Stimulated activated CD8-positive, alpha-beta memory T cell treated with anti-CD3 and anti-CD28 coated beads, Interleukin-2, amount 100 ng/mL, for 1 hour (primary cell): ENCODE data around the gene TMEM61.
A peak's percentile ranks its signal among the peaks of the same experiment; 100 is the strongest.
"Not testable (repeated sequence)": the region's sequence is repeated elsewhere in the genome, so short reads cannot be mapped to it uniquely, and the experiment has no call there.

ENCODE experiments used
- DNase-seq, 2 donors: peaks; one replicate each; pipeline ENCODE4 v3.0.0-alpha.2; 2020; ENCODE audit warnings: low read depth in 2 of 2

The TMEM61 gene

DNA sequence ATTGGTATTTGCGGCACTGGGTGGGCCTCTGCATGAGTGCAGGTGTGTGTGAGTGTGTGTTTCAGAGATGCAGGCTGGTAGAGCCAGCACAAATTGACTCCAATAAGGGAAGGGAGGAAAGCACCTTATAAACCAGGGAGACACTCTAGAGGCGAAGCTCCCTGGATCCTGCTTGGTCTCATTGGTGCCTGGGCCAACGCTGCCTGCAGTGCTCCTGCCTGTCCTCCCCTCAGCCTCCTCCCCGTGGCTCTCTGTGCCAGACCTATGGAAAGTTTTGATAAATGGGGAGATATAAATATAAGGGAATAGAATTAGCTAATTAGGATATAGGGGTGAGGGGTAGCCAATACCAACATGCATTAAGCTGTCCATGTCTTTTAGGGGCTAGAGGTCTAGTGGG, 20.9 kb downstream of the TMEM61 start:
- no peak for DNase-seq

DNA sequence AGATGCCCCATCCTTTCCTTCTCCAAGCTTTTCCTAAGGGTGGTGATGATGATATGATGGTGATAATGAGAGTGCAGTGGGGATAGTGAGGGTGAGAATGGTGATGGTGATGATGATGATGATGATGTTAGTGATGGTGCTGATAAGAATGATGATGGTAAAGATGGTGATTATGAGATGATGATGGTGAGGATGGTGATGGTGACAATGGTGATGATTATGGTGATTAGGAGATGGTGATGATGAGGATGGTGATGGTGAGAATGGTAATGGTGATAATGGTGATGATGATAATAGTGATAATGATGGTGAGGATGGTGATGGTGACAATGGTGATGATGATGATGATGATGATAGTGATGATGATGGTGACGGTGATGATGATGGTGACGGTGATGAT, 22.3 kb downstream of the TMEM61 start:
- DNase-seq = no peak

DNA sequence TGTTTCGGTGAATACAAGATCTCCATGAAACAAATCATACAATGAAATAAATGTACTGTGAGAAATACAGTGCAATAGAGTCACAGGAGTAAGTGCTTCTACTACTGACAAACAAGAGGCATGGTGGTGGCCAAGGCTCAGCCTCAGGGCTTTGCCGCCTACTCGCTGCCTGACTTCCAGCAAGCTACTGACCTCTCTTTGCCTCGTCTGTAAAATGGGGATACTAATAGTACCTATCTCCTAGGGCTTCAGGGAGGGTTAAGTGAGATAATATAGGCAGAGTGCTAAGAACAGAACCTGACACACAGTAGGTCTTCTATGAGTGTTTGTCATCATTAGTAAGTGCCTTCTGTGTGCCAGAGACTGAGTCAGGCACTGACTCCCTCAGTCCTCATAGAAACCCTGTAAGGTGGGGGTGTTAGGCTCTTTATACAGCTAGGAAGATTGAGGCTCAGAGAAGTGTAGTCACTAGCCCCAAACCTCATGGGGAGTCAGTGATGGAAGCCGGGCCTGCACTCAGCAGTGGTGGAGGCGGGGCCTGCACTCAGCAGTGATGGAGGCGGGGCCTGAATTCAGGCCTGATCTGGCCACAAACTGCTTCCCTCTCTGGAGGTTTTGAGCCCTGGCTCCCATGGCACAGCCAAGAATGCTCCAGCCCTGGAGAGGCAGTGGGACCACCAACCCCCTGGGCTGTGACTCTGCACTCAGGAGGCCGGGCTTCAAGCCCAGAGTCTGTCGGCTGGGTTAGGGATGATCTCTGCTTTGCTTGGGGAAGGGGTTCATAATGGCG, 25.1 kb downstream of the TMEM61 start:
- DNase-seq = no peak

DNA sequence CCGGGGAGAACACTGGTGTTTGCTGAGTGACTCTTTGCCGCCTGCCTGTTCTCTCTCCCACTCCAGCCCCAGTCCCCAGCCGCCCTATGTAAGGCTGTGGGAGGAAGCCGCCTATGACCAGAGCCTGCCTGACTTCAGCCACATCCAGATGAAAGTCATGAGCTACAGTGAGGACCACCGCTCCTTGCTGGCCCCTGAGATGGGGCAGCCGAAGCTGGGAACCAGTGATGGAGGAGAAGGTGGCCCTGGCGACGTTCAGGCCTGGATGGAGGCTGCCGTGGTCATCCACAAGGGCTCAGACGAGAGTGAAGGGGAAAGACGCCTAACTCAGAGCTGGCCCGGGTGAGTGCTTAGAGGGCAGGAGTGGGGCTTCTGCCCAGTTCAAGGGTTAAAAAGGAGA, 26.5 kb downstream of the TMEM61 start:
- DNase-seq = no peak

DNA sequence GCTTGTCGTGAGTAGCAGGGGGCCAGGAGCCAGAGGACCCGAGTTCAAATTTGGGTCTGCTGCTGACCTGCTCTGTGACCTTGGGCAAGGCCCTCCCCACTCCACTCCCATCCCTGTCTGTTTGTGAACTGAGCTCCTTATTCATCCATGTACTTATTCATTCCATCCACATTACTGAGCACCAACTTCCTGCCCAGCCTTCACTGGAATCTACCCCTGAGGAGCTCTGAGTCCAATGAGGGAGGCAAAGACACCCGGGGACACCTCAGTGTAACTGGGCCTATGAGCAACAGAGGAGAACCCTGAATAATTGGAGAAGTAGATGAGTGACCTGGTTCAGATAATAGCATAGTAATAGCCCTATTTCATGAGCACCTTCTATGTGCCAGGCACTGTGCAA, 27.2 kb downstream of the TMEM61 start:
- DNase-seq = no peak

DNA sequence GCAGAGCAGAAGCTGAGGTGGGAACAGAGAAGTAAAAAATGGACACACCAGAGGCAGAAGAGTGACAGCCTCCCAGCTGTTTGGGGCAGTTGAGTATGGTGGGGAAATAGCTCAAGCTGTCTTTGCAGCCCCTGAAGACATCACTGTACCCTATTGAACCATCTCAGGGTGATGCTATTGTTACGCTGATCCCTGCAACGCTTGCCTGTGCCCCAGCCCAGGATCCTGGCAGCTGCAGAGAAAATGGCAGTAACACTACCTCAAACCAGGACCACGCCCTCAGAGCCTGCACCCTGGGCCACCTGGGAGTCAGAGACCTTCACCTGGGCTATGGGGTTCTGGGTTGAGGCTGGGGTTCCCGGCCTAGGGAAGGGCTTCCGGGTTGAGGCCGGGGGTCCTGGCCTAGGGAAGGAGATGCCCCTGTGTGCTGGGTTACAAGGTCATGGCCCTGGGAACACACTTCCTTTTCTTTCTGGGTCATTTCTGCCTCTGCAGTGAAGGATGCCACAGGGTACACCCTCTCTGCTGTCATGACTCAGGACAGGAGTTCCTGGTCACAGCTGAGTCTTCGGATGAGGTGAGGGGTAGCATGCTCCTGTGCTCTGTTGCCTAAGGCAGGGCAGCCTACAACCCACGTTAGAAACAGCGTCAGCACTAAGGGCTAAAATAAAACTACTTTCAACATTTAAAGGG, 29.9 kb downstream of the TMEM61 start:
- DNase-seq = no peak

DNA sequence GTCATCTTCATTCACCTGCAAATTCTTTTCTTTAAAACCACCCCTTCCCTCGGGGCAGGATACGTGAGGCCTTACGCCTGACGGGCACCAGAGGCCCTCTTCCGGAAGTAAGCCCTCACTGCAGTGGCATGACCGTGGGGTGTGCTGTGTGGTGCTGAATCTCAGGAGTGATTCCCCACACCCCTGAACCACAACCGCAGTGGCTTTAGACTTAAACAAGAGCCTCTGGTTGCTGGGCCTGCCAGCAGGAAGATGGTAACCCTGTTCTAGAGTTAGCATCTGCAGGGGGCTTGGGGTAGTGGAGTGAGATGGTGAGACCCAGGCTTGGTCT, 30.4 kb downstream of the TMEM61 start:
- no peak for DNase-seq

DNA sequence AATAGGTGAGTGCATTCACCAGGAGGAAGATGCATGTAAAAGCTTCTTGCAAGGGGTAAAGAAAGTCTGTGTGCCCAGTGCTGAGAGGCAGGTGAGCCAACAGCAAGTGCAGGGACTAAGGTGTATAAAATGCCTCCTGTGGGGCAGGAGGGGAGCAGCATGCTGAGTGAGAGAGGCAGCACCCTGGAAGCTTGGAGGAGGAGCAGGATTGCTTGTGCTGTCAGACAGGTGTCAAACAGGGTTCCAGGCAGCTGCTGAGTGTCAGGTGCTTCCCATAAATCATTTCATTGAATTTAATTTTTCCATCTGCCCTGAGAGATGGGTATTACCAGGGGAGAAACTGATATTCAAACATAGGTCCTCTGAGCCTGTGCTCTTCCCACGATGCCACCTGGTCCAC, 32.2 kb downstream of the TMEM61 start:
- DNase-seq = no peak

DNA sequence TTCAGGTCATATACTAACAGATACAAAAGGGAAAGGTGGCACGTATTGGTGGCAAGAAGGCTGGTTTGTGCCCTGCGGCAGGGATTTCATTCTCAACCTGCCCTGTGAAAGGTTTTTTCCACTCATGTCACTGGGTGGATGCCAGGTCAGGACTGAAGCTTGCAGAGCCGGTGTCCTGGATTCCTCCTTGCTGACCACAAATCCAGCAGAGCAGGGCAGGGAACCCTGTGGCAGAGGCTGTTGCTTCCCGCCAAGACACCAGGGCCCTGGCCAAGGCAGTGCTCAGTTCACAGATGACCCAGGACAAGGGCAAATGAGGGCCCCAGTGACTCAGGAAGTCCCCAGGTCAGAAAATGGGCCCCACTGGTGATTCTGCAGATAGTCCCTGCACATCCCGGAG, 34.7 kb downstream of the TMEM61 start:
- no peak for DNase-seq

DNA sequence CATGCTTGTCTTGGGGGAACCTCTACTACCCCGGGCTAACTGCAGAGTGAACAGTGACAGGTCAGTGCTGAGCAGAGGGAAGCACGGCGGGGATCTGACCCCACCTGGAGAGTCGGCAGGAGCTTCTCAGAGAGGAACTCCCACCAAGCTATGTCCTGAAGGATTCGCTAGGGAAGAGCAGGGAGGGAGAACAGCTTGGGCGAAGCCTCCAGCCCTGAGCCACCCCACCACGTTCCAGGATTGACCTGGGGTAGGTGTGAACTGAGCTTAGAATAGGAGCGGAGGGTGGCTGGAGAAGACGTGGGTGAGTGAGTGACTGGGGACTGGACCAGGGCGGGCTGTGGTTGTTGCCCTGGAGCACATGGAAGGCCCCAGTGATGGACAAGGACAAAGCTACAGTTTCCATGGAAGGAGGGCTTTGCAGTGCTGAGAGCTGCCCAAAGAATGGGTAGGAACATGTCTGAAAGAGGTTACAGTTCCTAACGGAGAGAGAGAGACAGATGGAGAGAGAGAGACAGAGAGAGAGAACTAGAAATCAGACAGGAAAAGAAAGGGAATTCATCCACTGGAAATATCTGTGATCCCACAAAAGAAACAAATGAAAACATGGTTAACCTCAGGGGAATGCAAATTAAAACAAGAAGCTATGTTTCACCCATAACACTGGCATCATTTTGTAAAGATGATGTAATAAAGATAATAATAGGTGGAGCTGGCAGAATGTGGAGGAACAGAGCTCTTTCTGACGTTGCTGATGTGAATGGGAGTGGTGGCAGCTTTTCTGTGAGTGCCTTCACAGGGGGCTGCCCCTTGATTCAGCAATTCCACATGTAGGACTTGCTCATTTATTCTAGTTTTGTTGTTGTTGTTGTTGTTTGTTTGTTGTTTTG, 35.5 kb downstream of the TMEM61 start:
- DNase-seq = no peak

DNA sequence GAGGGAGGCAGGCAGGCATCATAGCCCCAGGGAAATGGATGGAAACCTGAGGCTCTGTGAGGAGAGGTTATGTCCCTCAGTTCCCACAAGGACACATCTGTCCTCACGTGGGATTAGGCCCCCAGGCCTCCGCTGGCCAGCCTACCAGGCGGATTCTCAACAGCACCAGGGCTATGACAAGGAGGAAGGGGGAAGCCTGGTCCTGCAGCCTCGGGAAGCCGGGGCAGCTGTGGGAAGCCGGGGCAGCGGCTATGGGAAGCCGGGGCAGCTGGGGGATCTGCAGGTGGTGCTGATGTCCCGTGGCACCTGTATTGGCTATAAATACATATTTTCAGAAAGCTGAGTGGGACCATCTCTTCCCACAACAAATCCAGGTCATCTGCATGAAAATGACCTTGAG, 38.0 kb downstream of the TMEM61 start:
- DNase-seq = no peak

DNA sequence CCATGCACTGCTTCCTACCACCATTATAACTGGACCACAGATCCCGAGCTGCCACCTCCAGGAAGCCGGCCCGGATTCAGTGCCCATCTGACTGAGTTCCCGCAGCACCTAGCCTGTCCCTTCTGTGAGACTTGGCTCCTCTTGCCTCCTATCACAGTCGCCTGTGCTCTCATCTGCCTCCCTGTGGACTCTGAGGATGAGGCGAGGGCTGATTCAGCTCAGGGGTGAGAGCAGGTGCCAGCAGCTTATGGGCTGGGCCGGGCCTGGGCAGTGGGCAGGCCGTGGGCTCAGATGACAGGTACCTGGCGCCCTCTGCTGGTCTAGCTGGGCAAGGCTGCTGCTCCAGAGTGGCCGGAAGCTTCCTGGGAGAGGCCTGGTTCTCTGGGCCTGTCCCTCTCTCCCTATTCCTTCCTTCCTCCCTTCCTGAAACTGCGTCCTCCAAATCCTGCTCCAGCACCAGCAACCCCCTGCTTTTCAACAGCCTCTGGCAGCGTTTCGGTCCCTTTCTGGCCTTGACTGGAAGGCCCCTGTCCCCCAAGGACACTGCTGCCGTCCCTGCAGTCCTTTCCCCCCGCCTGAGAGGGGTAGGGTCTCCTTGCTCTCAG, 41.6 kb downstream of the TMEM61 start:
- peak; percentile 17 to 18 for DNase-seq

DNA sequence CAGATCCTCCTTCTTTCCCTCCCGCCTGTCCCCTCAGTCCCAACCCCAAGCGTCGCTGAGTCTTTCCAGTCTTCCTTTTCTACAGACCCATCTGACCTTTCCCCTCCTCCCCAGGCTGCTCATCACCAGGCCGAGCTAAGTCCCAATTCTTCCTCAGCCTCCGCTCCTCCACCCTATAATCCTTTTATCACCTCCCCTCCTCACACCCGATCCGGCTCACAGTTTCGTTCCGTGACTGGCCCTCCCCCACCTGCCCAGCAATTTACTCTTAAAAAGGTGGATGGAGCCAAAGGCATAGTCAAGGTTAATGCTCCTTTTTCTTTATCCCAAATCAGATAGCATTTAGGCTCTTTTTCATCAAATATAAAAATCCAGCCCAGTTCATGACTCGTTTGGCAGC, 43.7 kb downstream of the TMEM61 start:
- DNase-seq = not testable (repeated sequence)

DNA sequence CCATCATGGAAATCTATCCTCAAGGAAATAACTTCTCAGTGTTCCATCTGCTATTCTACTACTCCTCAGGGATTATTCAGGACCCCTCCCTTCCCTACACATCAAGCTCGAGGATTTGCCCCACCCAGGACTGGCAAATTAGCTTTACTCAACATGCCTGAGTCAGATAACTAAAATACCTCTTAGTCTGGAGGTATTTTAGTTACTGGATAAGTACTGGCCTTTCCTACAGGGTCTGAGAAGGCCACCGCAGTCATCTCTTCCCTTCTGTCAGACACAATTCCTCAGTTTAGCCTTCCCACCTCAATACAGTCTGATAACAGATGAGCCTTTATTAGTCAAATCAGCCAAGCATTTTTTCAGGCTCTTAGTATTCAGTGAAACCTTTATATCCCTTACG, 46.3 kb downstream of the TMEM61 start:
- not testable (repeated sequence) for DNase-seq

DNA sequence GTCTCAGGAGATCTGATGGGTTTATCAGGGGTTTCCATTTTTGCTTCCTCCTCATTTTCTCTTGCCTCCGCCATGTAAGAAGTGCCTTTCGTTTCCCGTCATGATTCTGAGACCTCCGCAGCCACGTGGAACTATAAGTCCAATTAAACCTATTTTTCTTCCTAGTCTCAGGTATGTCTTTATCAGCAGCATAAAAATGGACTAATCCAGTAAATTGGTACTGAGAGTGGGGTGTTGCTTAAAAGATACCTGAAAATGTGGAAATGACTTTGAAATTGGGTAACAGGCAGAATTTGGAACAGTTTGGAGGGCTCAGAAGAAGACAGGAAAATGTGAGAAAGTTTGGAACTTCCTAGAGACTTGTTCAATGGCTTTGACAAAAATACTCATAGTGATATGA, 50.7 kb downstream of the TMEM61 start:
- not testable (repeated sequence) for DNase-seq

DNA sequence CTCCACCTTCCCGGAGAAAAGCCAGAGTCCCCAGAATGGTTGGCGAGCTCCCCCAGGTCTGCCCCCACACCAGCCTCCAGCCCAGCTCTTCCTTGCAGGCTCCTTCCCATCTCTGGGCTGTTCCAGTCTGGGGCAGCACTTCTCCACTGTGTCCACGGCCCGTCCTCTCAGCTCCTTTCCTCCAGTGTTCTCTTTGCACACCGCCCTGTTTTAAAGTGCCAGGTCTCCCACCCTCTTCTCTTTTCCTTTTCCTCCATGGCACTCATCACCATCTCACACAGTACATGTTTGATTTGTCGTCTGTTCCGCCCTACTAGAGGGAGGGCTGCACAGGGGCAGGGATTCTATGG, 52.8 kb downstream of the TMEM61 start:
- no peak for DNase-seq

DNA sequence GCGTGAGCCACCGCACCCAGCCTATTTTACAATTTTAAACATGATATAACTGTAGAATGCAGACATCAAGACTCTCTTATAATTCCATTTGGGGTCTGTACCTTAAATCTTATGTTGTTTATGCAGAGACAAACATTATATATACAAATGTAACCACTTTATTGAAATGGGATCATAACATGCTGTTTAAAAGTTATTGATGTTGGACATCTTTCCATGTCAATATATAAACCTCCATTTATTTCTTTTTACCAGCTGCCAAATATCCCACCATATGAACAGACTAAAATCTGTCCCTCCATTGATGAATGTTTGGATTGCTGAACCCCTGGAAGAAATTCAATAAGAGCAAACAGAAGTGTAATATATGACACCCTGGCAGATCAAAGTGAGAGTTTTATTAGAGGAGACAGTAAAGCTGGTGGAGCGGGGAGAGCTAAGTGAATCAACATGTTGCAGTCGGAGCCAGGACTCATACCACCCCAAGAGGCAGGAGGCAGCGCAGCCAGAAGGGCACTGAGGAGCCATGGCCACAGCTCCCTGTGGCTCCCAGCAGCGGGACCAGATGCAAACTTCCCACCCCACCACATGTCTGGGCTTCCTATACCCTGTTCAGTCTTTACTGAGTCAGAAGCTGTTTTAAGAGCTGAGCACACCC, 54.2 kb downstream of the TMEM61 start:
- DNase-seq = no peak

DNA sequence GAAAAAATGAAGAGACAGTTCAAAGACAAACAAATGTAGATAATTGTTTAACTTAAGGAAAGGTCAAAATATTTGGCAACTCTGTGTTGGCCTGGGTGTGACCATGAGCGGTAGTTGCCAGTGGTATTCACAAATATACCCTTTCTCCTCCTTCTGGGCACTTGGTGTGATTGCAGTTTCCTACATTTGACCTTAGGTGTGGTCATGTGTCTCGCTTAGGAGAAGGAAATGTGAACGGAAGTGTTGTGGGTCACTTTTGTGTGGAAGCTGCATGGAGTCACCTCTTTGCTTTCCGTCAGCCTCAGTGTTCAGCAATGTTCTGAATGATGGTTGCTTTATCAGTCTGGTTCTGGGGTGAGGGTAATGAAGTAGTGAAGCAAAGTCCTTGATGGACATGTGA, 55.5 kb downstream of the TMEM61 start:
- no peak for DNase-seq

DNA sequence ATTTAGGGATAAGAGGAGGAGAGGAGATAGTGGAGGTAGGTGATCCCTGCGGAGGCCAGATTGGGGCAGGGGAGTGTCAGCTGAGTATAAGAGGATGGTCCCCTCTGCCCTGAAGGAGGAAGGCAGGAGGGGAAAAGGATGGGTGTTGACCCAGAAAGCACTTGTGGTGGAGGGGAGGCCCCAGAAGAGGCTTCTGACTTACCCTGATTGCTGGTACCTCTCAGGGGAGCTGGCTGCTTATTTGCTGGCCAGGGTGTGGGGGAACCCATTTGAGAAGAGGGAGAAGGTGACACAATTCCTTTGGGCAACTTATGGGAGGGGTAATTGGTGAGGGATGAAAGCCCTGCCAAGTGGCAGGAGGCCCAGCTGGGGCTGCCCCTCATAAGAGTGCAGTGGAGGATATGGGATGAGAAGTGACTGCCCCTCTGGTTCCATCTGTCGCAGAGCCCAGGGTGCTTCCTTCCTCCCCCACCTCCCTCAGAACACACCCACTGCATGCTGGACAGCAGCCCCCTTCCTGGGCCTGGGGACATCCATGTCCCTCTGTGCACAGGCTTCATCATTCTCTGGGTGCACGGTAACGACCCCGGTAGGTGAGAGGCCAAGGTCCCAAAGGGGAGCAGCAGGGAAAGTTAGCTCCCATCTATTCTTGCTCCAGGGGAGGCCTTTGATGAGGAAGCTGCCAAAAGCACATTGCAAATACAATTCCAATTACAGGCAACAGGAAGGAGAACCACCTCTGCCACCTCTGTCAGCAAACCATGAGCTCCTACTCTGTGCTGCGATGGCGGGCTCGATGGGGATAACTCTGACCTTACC, 57.5 kb downstream of the TMEM61 start:
- no peak for DNase-seq

DNA sequence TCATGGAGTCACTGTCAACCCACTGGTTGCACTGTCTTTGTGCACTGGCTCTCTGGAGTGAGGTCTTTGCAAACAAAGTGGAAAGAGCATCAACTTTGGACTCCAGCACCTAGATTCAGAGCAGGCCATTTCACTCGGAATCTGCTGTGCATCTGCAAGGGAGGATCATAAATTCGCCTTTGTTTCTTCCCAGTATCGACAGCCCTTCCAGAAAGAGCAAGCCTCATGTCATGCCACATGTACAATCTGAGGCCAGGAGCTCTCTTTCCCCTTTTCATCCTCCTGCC, 58.1 kb downstream of the TMEM61 start:
- no peak for DNase-seq

DNA sequence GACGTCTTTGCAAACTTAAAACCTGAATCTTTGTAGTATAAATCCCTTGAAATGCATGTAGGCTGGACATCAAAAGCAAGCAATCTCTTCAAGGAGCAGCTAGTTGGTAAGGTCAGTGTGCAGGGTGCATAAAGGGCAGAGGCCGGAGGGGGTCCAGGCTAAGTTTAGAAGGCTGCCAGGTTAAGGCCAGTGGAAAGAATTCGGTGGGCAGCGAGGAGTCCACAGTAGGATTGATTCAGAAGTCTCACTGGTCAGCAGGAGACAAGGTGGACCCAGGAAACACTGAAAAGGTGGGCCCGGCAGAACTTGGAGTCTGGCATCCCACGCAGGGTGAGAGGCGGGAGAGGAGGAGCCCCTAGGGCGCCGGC, 58.5 kb downstream of the TMEM61 start:
- DNase-seq = no peak
